IMR-90 (cell line): ENCODE data around the gene THEM5. TPM values are rescaled to one million over a fixed set of nuclear protein-coding genes. Genes with fewer than 3 reads are reported as not detected.
A peak's percentile ranks its signal among the peaks of the same experiment; 100 is the strongest.
"Not testable (repeated sequence)": the region's sequence is repeated elsewhere in the genome, so short reads cannot be mapped to it uniquely, and the experiment has no call there.

Experiments used
- ATAC-seq: fragments of 200-7000 bp; cut with Tn5 transposase; 2 replicates; pipeline ENCODE4 v1.9.1; 2020; ENCODE audit warnings: low read depth, mild to moderate bottlenecking, moderate library complexity
- BruUV-seq: library from RNA; stranded (reverse); fragments of 400-500 nt; replicated peaks from 2 replicates; lab custom pipeline; 2021; lab: Mats Ljungman, UMichigan
- CTCF ChIA-PET: fragments of 300-600 bp; formaldehyde crosslinking; extraction: SDS; loops from one replicate; lab custom pipeline; 2021; ENCODE audit warnings: antibody characterized with exemption; lab: Yijun Ruan, JAX
- POLR2A ChIA-PET: fragments of 300-600 bp; sonication (Branson Sonifier 250); formaldehyde crosslinking; loops from one replicate; lab custom pipeline; 2022; ENCODE audit warnings: antibody characterized with exemption; ENCODE audit not compliant: unreplicated experiment; lab: Charles Lee
- DNase-seq: peaks from one replicate; pipeline ENCODE4 v3.0.0; 2013
- H2AFZ ChIP-seq: replicated peaks from 2 replicates; pipeline ENCODE3; 2013; ENCODE audit warnings: low read length, mild to moderate bottlenecking; ENCODE audit not compliant: poor library complexity
- H2AK5ac ChIP-seq: 2 replicates; pipeline ENCODE4 v1.6.1; 2013; ENCODE audit warnings: low read depth, low read length, inconsistent platforms
- H2AK9ac ChIP-seq: replicated peaks from 2 replicates; pipeline ENCODE3; 2013; ENCODE audit warnings: mild to moderate bottlenecking, low read depth, low read length, moderate library complexity; ENCODE audit not compliant: poor library complexity
- H2BK120ac ChIP-seq: 2 replicates; pipeline ENCODE4 v1.6.1; 2013; ENCODE audit warnings: low read depth, low read length, inconsistent platforms
- H2BK15ac ChIP-seq: 3 replicates; pipeline ENCODE4 v1.6.1; 2013; ENCODE audit warnings: low read depth, low read length, inconsistent platforms
- H2BK20ac ChIP-seq: 2 replicates; pipeline ENCODE4 v1.6.1; 2013; ENCODE audit warnings: low read depth, mild to moderate bottlenecking, inconsistent platforms, low read length, moderate library complexity
- H2BK5ac ChIP-seq: 2 replicates; pipeline ENCODE4 v1.6.1; 2013; ENCODE audit warnings: mild to moderate bottlenecking, low read depth, low read length, inconsistent platforms; ENCODE audit not compliant: poor library complexity, severe bottlenecking
- H3K14ac ChIP-seq: replicated peaks from 2 replicates; pipeline ENCODE4 v1.6.1; 2013; ENCODE audit warnings: low read depth, low read length, inconsistent platforms
- H3K18ac ChIP-seq: 2 replicates; pipeline ENCODE4 v1.6.1; 2013; ENCODE audit warnings: low read depth, low read length, control low read depth
- H3K23ac ChIP-seq: 2 replicates; pipeline ENCODE4 v1.6.1; 2013; ENCODE audit warnings: low read depth, low read length, inconsistent platforms
- H3K27ac ChIP-seq: 2 replicates; pipeline ENCODE4 v1.5.1; 2013; ENCODE audit warnings: mild to moderate bottlenecking, control low read depth, low read length; ENCODE audit not compliant: insufficient read depth
- H3K27me3 ChIP-seq: 2 replicates; pipeline ENCODE4 v1.6.1; 2013; ENCODE audit warnings: low read length; ENCODE audit not compliant: control insufficient read depth, insufficient read depth
- H3K36me3 ChIP-seq: 2 replicates; pipeline ENCODE4 v1.6.1; 2013; ENCODE audit warnings: low read length, mixed read lengths; ENCODE audit not compliant: control insufficient read depth, insufficient read depth
- H3K4ac ChIP-seq: 2 replicates; pipeline ENCODE4 v1.6.1; 2013; ENCODE audit warnings: low read depth, low read length, inconsistent platforms
- H3K4me1 ChIP-seq: 2 replicates; pipeline ENCODE4 v1.6.1; 2013; ENCODE audit warnings: low read length, mixed read lengths; ENCODE audit not compliant: control insufficient read depth, insufficient read depth
- H3K4me2 ChIP-seq: 2 replicates; pipeline ENCODE4 v1.6.1; 2013; ENCODE audit warnings: low read depth, mild to moderate bottlenecking, control low read depth, low read length, moderate library complexity
- H3K4me3 ChIP-seq: 2 replicates; pipeline ENCODE4 v1.5.1; 2013; ENCODE audit warnings: low read depth, mild to moderate bottlenecking, control low read depth, low read length, moderate library complexity; ENCODE audit not compliant: insufficient read depth
- H3K56ac ChIP-seq: 2 replicates; pipeline ENCODE4 v1.6.1; 2013; ENCODE audit warnings: low read length, inconsistent platforms; ENCODE audit not compliant: insufficient read depth; ENCODE audit errors: extremely low read depth
- H3K79me1 ChIP-seq, 2 experiments: 2 replicates each; pipeline ENCODE4 v1.6.1; 2013; ENCODE audit warnings: low read length in 2 of 2, inconsistent platforms in 1 of 2, low read depth in 1 of 2
- H3K9ac ChIP-seq: 2 replicates; pipeline ENCODE4 v1.6.1; 2013; ENCODE audit warnings: low read depth, low read length, control low read depth
- H3K9me1 ChIP-seq: 2 replicates; pipeline ENCODE4 v1.6.1; 2013; ENCODE audit warnings: low read length, inconsistent platforms; ENCODE audit not compliant: insufficient read depth
- H3K9me3 ChIP-seq: 2 replicates; pipeline ENCODE4 v1.6.1; 2013; ENCODE audit warnings: low read length; ENCODE audit not compliant: control insufficient read depth, insufficient read depth
- H4K20me1 ChIP-seq: 2 replicates; pipeline ENCODE4 v1.6.1; 2013; ENCODE audit warnings: low read length, inconsistent platforms; ENCODE audit not compliant: insufficient read depth
- H4K5ac ChIP-seq: 2 replicates; pipeline ENCODE4 v1.6.1; 2013; ENCODE audit warnings: mild to moderate bottlenecking, low read depth, low read length, control low read depth
- H4K8ac ChIP-seq, 2 experiments: 2 replicates each; pipeline ENCODE4 v1.6.1; 2013; ENCODE audit warnings: low read depth in 2 of 2, low read length in 2 of 2, control low read depth in 1 of 2, inconsistent platforms in 1 of 2
- H4K91ac ChIP-seq: 2 replicates; pipeline ENCODE4 v1.6.1; 2013; ENCODE audit warnings: low read depth, low read length, inconsistent platforms; ENCODE audit not compliant: insufficient read depth
- FOS ChIP-seq: fragments of 150-350 bp; IDR thresholded peaks from 2 replicates; pipeline ENCODE4 v1.6.1; 2016; ENCODE audit warnings: low read depth, low read length
- MAFK ChIP-seq: IDR thresholded peaks from 2 replicates; pipeline ENCODE4 v1.6.1; 2012; ENCODE audit warnings: low read depth, low read length, improper control_type of control experiment
- whole genome bisulfite sequencing, 2 experiments: methylation state at CpG; one replicate each; pipeline versions ENCODE4 v1.1.5 to v1.1.7; 2013; ENCODE audit warnings: missing lambda C conversion rate in 2 of 2; ENCODE audit not compliant: insufficient read length in 1 of 2; ENCODE audit errors: extremely low coverage in 2 of 2; 5-methylcytosine and 5-hydroxymethylcytosine counted together
- dilution Hi-C: fragments of 300-500 bp; cut with HindIII; formaldehyde crosslinking; loops from one replicate; pipeline ENCODE4 v1.14.3; 2018; ENCODE audit warnings: low sequenced_read_pairs; ENCODE audit not compliant: unreplicated experiment
- in situ Hi-C: fragments of 300-500 bp; cut with MboI; formaldehyde crosslinking; loops from 3 replicates; pipeline ENCODE4 v1.14.3; 2019; ENCODE audit warnings: low sequenced_read_pairs, inconsistent platforms, mixed read lengths
- intact Hi-C: fragments of 100-400 bp; cut with micrococcal nuclease; formaldehyde crosslinking; loops from 2 replicates; pipeline ENCODE4 v1.10.0; 2022
- polyA plus RNA-seq, 3 experiments: library from polyadenylated mRNA; depleted of rRNA; stranded (reverse); fragments of >200 nt; gene quantifications; 2 replicates each; pipeline ENCODE4 v1.2.3, GENCODE V29; 2012; ENCODE audit warnings: low replicate concordance in 1 of 3
- total RNA-seq: library from RNA; depleted of rRNA; stranded (reverse); fragments of >200 nt; gene quantifications from 2 replicates; pipeline ENCODE4 v1.2.3, GENCODE V29; 2012

The THEM5 gene
- total and polyA plus RNA-seq, 2 of the 4 experiments (the other 2 are of a cell fraction) = not detected

DNA sequence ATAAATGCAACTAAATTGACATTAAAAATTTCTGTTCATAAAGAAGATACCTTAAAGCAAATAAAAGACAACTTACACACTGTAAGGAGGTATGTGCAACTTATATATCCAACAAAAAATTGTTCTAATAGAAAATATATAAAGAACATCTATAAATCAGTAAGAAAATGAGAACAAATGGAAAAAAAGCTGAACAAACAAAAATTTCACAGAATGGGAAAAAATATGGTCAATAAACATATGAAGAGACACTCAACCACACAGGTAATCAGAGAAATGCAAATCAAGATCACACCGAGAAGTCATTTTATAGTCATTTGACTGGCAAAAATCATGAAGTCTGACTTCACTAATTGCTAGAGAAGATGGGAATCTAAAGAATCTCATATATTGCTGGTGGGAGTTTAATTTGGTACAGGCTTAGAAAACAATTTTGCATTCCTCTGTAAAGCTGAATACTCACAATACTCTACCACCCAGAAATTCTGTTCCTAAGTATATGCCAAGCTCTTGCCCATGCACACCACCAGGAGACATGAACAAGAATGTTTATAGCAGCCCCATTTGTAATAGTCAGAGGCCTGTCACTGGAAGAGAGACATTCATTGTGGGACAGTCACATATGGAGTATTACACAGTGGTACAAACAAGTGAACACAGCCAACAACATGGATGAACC, 22.0 kb upstream of the THEM5 start:
- no peaks in the 10 kb centered on the region for H4K20me1 ChIP-seq
- H4K91ac ChIP-seq = no peak overlapping the region
- H3K4me1 ChIP-seq = no peaks in the 10 kb centered on the region
- no peaks in the 10 kb centered on the region for H3K27me3 ChIP-seq
- no peak overlapping the region for H3K4me3 ChIP-seq
- no peaks in the 10 kb centered on the region for H3K9me3 ChIP-seq
- no peak overlapping the region for H2BK120ac ChIP-seq
- H3K23ac ChIP-seq = no peak overlapping the region
- dilution Hi-C loops (loop anchor here (25.0 kb wide), 1 partner anchor 88 kb away; the partner anchor contains the start of gene TDRKH), in situ Hi-C loops (no loop called here), intact Hi-C loops (no loop called here)
- H2AK5ac ChIP-seq = no peak overlapping the region
- no peak overlapping the region for H3K56ac ChIP-seq
- no peak overlapping the region for H4K8ac ChIP-seq
- no peak overlapping the region for H2BK20ac ChIP-seq
- DNase-seq (no peak), ATAC-seq (peak; percentile 56)
- BruUV-seq = no TSS peak
- no peak overlapping the region for H4K5ac ChIP-seq
- H3K4me2 ChIP-seq = no peak overlapping the region
- no peaks in the 10 kb centered on the region for H3K79me1 ChIP-seq
- H2AK9ac ChIP-seq = no peak overlapping the region
- ChIA-PET CTCF (interaction anchor here (1.1 to 1.9 kb wide), 2 partner anchors 9 to 126 kb away, joined by 3 to 5 read pairs; no protein-coding TSS in a partner anchor), POLR2A (no interaction called here)
- no peak overlapping the region for H3K18ac ChIP-seq
- no peak overlapping the region for H2AFZ ChIP-seq
- TF ChIP-seq MAFK = 0 out of 2 replicates have a peak, but pooled peaks have one; percentile 10
- TF ChIP-seq FOS = no peak
- H3K4ac ChIP-seq = no peak overlapping the region
- H3K27ac ChIP-seq = no peak overlapping the region
- peaks cover 6% of the 10 kb centered on the region for H3K36me3 ChIP-seq
- no peak overlapping the region for H2BK5ac ChIP-seq
- no peak overlapping the region for H3K9ac ChIP-seq
- H3K14ac ChIP-seq = no peak overlapping the region
- H3K9me1 ChIP-seq = no peaks in the 10 kb centered on the region
- WGBS, 2 experiments = no CpG with 5 or more reads among the region's 1 CpG
- no peak overlapping the region for H2BK15ac ChIP-seq

DNA sequence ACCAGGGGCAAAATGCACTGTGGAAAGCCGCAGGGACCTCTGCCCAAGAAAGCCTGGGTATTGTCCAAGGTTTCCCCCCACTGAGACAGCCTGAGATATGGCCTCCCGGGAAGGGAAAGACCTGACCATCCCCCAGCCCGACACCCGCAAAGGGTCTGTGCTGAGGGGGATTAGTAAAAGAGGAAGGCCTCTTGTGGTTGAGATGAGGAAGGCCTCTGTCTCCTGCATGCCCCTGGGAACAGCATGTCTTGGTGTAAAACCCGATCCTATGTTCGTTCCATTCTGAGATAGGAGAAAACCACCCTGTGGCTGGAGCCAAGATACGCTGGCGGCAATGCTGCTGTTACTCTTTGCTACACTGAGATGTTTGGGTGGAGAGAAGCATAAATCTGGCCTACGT, 19.3 kb upstream of the THEM5 start:
- H3K79me1 ChIP-seq, H4K8ac ChIP-seq, dilution Hi-C loops, H3K4me1 ChIP-seq, H3K14ac ChIP-seq, H3K27ac ChIP-seq, DNase-seq, H3K4ac ChIP-seq, H2AFZ ChIP-seq, H2BK5ac ChIP-seq, H3K4me2 ChIP-seq, H3K18ac ChIP-seq, H4K5ac ChIP-seq, H3K27me3 ChIP-seq, H2BK15ac ChIP-seq, POLR2A ChIA-PET, H4K91ac ChIP-seq, intact Hi-C loops, H3K4me3 ChIP-seq, in situ Hi-C loops, H3K56ac ChIP-seq, H3K9me1 ChIP-seq, H3K36me3 ChIP-seq, H2AK5ac ChIP-seq, CTCF ChIA-PET, H2BK120ac ChIP-seq, H3K9me3 ChIP-seq, ATAC-seq, H2AK9ac ChIP-seq, H4K20me1 ChIP-seq, H3K23ac ChIP-seq, H2BK20ac ChIP-seq, BruUV-seq, H3K9ac ChIP-seq: not testable (repeated sequence)
- WGBS, 2 experiments = no CpG with 5 or more reads among the region's 9 CpGs
